Tibial nerve (tissue), 4 donors: ENCODE measurements around the gene KRT14. TPM values are rescaled to one million over a fixed set of nuclear protein-coding genes. Genes with fewer than 3 reads are reported as not detected.

Experiments used
- DNase-seq, 2 donors: peaks; one replicate each; pipeline ENCODE4 v3.0.0-alpha.2; 2019; ENCODE audit warnings: low spot score in 2 of 2
- H3K27ac ChIP-seq, 4 donors: fragments of 200-600 bp; sonication (generic) in 3 of 4; one replicate each; pipeline ENCODE4 v1.5.1; 2017 to 2019; ENCODE audit warnings: mild to moderate bottlenecking in 1 of 4
- H3K27me3 ChIP-seq, 2 donors: fragments of 200-600 bp; sonication (generic) in 1 of 2; one replicate each; pipeline versions ENCODE4 v1.5.1 to v1.6.0; 2017 to 2019
- H3K36me3 ChIP-seq, 3 donors: fragments of 200-600 bp; sonication (generic); one replicate each; pipeline ENCODE4 v1.5.1; 2018 to 2019
- H3K4me1 ChIP-seq, 4 donors: fragments of 200-600 bp; sonication (generic) in 3 of 4; one replicate each; pipeline ENCODE4 v1.5.1; 2017 to 2019
- H3K4me3 ChIP-seq, 4 donors: fragments of 200-600 bp; sonication (generic) in 3 of 4; one replicate each; pipeline ENCODE4 v1.5.1; 2017 to 2019; ENCODE audit warnings: mild to moderate bottlenecking in 1 of 4, moderate library complexity in 1 of 4
- H3K9me3 ChIP-seq, 4 donors: fragments of 200-600 bp; sonication (generic) in 3 of 4; one replicate each; pipeline ENCODE4 v1.5.1; 2017 to 2019
- CTCF ChIP-seq, 5 experiments: fragments of 200-600 bp in 3 of 5; fragments of 450-650 bp in 2 of 5; sonication (generic) in 3 of 5; IDR thresholded peaks; one replicate each; pipeline ENCODE4 v1.5.1; 2016 to 2019; ENCODE audit warnings: antibody characterized with exemption in 5 of 5, mild to moderate bottlenecking in 3 of 5, moderate library complexity in 2 of 5
- EP300 ChIP-seq, 2 donors: sonication (generic); formaldehyde crosslinking; IDR thresholded peaks; one replicate each; pipeline ENCODE4 v1.6.1; 2017; ENCODE audit warnings: antibody characterized with exemption in 2 of 2, mild to moderate bottlenecking in 1 of 2
- POLR2A ChIP-seq, 2 donors: fragments of 450-650 bp; IDR thresholded peaks; one replicate each; pipeline ENCODE4 v1.6.1; 2017; ENCODE audit warnings: antibody characterized with exemption in 2 of 2, mild to moderate bottlenecking in 2 of 2, moderate library complexity in 2 of 2
- WGBS, 2 donors: methylation state at CpG; one replicate each; pipeline ENCODE4 v1.1.5; 2018; 5-methylcytosine and 5-hydroxymethylcytosine counted together
- total RNA-seq, 4 donors: library from RNA; depleted of rRNA; stranded (reverse); fragments of >200 nt; gene quantifications; one replicate each; pipeline ENCODE4 v1.1.0, GENCODE V29; 2016

The KRT14 gene
- total RNA-seq, 4 donors from 2014 or later: 8.4 to 57.8 (median 34.0) TPM

GRCh38 chr17:41537614-41537954, 49.1 kb downstream of the KRT14 start:
- H3K27me3 ChIP-seq: no peaks in the 10 kb centered on the region
- DNase-seq: no peak
- H3K27ac ChIP-seq: no peak overlapping the region
- no peak for TF ChIP-seq CTCF (IDR thresholded peaks at IDR 0.05)
- TF ChIP-seq POLR2A (IDR thresholded peaks at IDR 0.05): no peak
- TF ChIP-seq EP300 (IDR thresholded peaks at IDR 0.05): no peak
- no peaks in the 10 kb centered on the region for H3K9me3 ChIP-seq
- H3K4me3 ChIP-seq: no peak overlapping the region
- no peaks in the 10 kb centered on the region for H3K36me3 ChIP-seq
- H3K4me1 ChIP-seq: peaks cover 0 to 3% (median 0%) of the 10 kb centered on the region in 4 donors
- 76 to 82% methylated on average over 7 of the region's 7 CpGs for WGBS, 2 donors

- H3K9me3 ChIP-seq: no peaks in the 10 kb centered on the region
- no peak for TF ChIP-seq EP300 (IDR thresholded peaks at IDR 0.05)
- no peak for TF ChIP-seq CTCF (IDR thresholded peaks at IDR 0.05)
- no peak for TF ChIP-seq POLR2A (IDR thresholded peaks at IDR 0.05)
- DNase-seq: no peak
Observed at GRCh38 chr17:41536741-41537613, 49.7 kb downstream of the KRT14 start.

GRCh38 chr17:41535764-41536481, 50.8 kb downstream of the KRT14 start:
- H3K36me3 ChIP-seq: no peaks in the 10 kb centered on the region
- peaks cover 0 to 4% of the 10 kb centered on the region in 2 donors for H3K27me3 ChIP-seq
- no peak for DNase-seq
- TF ChIP-seq EP300 (IDR thresholded peaks at IDR 0.05) (no peak), POLR2A (IDR thresholded peaks at IDR 0.05) (no peak), CTCF (IDR thresholded peaks at IDR 0.05) (no peak)
- H3K27ac ChIP-seq: no peak overlapping the region
- no peak overlapping the region for H3K4me3 ChIP-seq
- peaks cover 0 to 12% (median 0%) of the 10 kb centered on the region in 4 donors for H3K4me1 ChIP-seq
- WGBS, 2 donors: 61 to 64% methylated on average over 12 to 13 of the region's 15 CpGs
- no peaks in the 10 kb centered on the region for H3K9me3 ChIP-seq

More at GRCh38 chr17:41536741-41537613, 49.7 kb downstream of the KRT14 start:
- H3K27me3 ChIP-seq: no peaks in the 10 kb centered on the region
- H3K36me3 ChIP-seq: no peaks in the 10 kb centered on the region
- 91% methylated on average over 7 of the region's 7 CpGs for WGBS, 2 donors
- H3K27ac ChIP-seq: no peak overlapping the region
- no peak overlapping the region for H3K4me3 ChIP-seq
- peaks cover 0 to 3% (median 0%) of the 10 kb centered on the region in 4 donors for H3K4me1 ChIP-seq

- peaks cover 0 to 13% of the 10 kb centered on the region in 2 donors for H3K27me3 ChIP-seq
- no peak for DNase-seq
Observed at GRCh38 chr17:41534899-41535546, 51.7 kb downstream of the KRT14 start.

More at GRCh38 chr17:41534899-41535546, 51.7 kb downstream of the KRT14 start:
- TF ChIP-seq CTCF (IDR thresholded peaks at IDR 0.05) (no peak), POLR2A (IDR thresholded peaks at IDR 0.05) (no peak), EP300 (IDR thresholded peaks at IDR 0.05) (no peak)
- 69 to 73% methylated on average over 7 of the region's 7 CpGs for WGBS, 2 donors
- no peak overlapping the region for H3K27ac ChIP-seq
- H3K36me3 ChIP-seq: no peaks in the 10 kb centered on the region
- peaks cover 0 to 21% (median under 1%) of the 10 kb centered on the region in 4 donors for H3K4me1 ChIP-seq
- H3K9me3 ChIP-seq: no peaks in the 10 kb centered on the region
- H3K4me3 ChIP-seq: no peak overlapping the region
